Left ventricle myocardium superior (tissue), 1 donor: ENCODE measurements around the gene AKAP6. TPM values are rescaled to one million over a fixed set of nuclear protein-coding genes. Genes with fewer than 3 reads are reported as not detected.
"Not testable (repeated sequence)": the region's sequence is repeated elsewhere in the genome, so short reads cannot be mapped to it uniquely, and the experiment has no call there.

ENCODE experiments used
- ATAC-seq: fragments of 200-7000 bp; cut with Tn5 transposase; one replicate; pipeline ENCODE4 v1.9.1; 2020; ENCODE audit warnings: mild to moderate bottlenecking, moderate library complexity
- DNase-seq: peaks from one replicate; pipeline ENCODE4 v3.0.0-alpha.2; 2020
- intact Hi-C: fragments of 100-400 bp; cut with micrococcal nuclease; formaldehyde crosslinking; loops from one replicate; pipeline ENCODE4 v1.11.0; 2022
- total RNA-seq: library from RNA; stranded (reverse); fragmentation: NEBNext Ultra II Directional; extraction: Animal tissue kit (Norgen Biotek cat#: 25700); gene quantifications from one replicate; pipeline ENCODE4 v1.2.1, GENCODE V29; 2021
- donor health status: DM: no; HTN: yes; CAD: no; lungs with severe emphysema.

Gene AKAP6
- total RNA-seq, 1 donor from 2014 or later = 172 TPM

- intact Hi-C loops = no loop called here
- DNase-seq (no peak), ATAC-seq (peak; percentile 53)
Observed at GRCh38 chr14:32366986-32367385, 37.9 kb downstream of the AKAP6 start.

- intact Hi-C loops = no loop called here
- DNase-seq = no peak
- ATAC-seq = no peak
Observed at GRCh38 chr14:32367516-32367915, 38.4 kb downstream of the AKAP6 start.

- intact Hi-C loops = no loop called here
- ATAC-seq = no peak
- no peak for DNase-seq
Observed at GRCh38 chr14:32368107-32368506, 39.0 kb downstream of the AKAP6 start.

- DNase-seq (no peak), ATAC-seq (no peak)
- intact Hi-C loops = no loop called here
Observed at GRCh38 chr14:32370714-32371113, 41.6 kb downstream of the AKAP6 start.

- no peak for DNase-seq
- intact Hi-C loops = no loop called here
- no peak for ATAC-seq
Observed at GRCh38 chr14:32372154-32372553, 43.1 kb downstream of the AKAP6 start.

GRCh38 chr14:32373174-32373573 lies 44.1 kb downstream of the AKAP6 start:
- intact Hi-C loops = not testable (repeated sequence)

GRCh38 chr14:32374155-32374554 lies 45.1 kb downstream of the AKAP6 start:
- intact Hi-C loops = no loop called here
- no peak for DNase-seq
- no peak for ATAC-seq

More at GRCh38 chr14:32373174-32373573, 44.1 kb downstream of the AKAP6 start:
- not testable (repeated sequence) for DNase-seq, ATAC-seq

GRCh38 chr14:32375663-32376062 lies 46.6 kb downstream of the AKAP6 start:
- no peak for ATAC-seq
- no peak for DNase-seq
- intact Hi-C loops = no loop called here

GRCh38 chr14:32377046-32377646 lies 48.0 kb downstream of the AKAP6 start:
- intact Hi-C loops = no loop called here
- ATAC-seq (no peak), DNase-seq (no peak)

- intact Hi-C loops = no loop called here
- ATAC-seq (no peak), DNase-seq (no peak)
Observed at GRCh38 chr14:32378284-32378683, 49.2 kb downstream of the AKAP6 start.

GRCh38 chr14:32379447-32379846 lies 50.3 kb downstream of the AKAP6 start:
- no peak for ATAC-seq
- intact Hi-C loops = no loop called here
- no peak for DNase-seq

- ATAC-seq (no peak), DNase-seq (no peak)
- intact Hi-C loops = no loop called here
Observed at GRCh38 chr14:32381869-32382268, 52.8 kb downstream of the AKAP6 start.

- intact Hi-C loops = no loop called here
- DNase-seq (no peak), ATAC-seq (peak; percentile 81)
Observed at GRCh38 chr14:32382704-32383103, 53.6 kb downstream of the AKAP6 start.

GRCh38 chr14:32383364-32384009 lies 54.4 kb downstream of the AKAP6 start:
- DNase-seq (no peak), ATAC-seq (no peak)
- intact Hi-C loops = no loop called here

GRCh38 chr14:32384464-32384863 lies 55.4 kb downstream of the AKAP6 start:
- ATAC-seq (no peak), DNase-seq (no peak)
- intact Hi-C loops = no loop called here

- ATAC-seq, DNase-seq, intact Hi-C loops: not testable (repeated sequence)
Observed at GRCh38 chr14:32387295-32387694, 58.2 kb downstream of the AKAP6 start.

GRCh38 chr14:32393119-32393518 lies 64.0 kb downstream of the AKAP6 start:
- intact Hi-C loops = no loop called here
- DNase-seq (no peak), ATAC-seq (no peak)

- ATAC-seq (no peak), DNase-seq (no peak)
- intact Hi-C loops = no loop called here
Observed at GRCh38 chr14:32394038-32394437, 64.9 kb downstream of the AKAP6 start.

- intact Hi-C loops = no loop called here
- no peak for DNase-seq
- ATAC-seq = no peak
Observed at GRCh38 chr14:32396885-32397284, 67.8 kb downstream of the AKAP6 start.

GRCh38 chr14:32397861-32398640 lies 69.0 kb downstream of the AKAP6 start:
- DNase-seq = no peak
- ATAC-seq = no peak
- intact Hi-C loops = no loop called here
